ENCODE results near the gene ATXN2.

DNA sequence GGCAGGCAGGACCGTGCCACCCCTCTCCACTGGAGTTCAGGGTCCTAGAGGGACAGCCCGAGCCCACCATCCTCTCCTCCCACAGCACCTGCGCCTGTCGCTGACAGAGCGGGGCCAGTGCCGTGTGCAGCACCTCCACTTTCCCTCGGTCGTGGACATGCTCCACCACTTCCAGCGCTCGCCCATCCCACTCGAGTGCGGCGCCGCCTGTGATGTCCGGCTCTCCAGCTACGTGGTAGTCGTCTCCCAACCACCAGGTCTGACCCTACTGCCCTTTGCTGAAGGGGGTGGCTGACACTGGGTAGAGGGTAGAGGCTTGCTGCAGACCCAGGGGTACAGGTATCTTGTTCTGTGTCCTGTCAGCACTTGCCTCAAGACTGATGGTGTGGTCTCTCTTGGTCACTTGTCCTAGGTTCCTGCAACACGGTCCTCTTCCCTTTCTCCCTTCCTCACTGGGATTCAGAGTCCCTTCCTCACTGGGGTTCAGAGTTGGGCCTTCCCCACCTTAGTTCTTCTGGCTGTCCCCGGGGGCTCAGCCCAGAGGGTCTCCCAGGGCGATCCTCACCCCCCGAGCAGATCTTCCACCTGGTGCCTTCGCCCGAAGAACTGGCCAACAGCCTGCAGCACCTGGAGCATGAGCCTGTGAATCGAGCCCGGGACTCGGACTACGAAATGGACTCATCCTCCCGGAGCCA lies 151.4 kb downstream of the ATXN2 start:
- TF ChIP-seq ZC3H10 (CRISPR knock-in tag; IDR thresholded peaks at IDR 0.05) (no peak), ZNF70 (CRISPR knock-in tag; IDR thresholded peaks at IDR 0.05) (no peak)
